ENCODE measurements around the gene FCF1. TPM values are rescaled to one million over a fixed set of nuclear protein-coding genes. Genes with fewer than 3 reads are reported as not detected.
A peak's percentile ranks its signal among the peaks of the same experiment; 100 is the strongest.

FCF1 gene
- 37.9 TPM for polyA plus RNA-seq (ENCODE audit: insufficient read length)

DNA sequence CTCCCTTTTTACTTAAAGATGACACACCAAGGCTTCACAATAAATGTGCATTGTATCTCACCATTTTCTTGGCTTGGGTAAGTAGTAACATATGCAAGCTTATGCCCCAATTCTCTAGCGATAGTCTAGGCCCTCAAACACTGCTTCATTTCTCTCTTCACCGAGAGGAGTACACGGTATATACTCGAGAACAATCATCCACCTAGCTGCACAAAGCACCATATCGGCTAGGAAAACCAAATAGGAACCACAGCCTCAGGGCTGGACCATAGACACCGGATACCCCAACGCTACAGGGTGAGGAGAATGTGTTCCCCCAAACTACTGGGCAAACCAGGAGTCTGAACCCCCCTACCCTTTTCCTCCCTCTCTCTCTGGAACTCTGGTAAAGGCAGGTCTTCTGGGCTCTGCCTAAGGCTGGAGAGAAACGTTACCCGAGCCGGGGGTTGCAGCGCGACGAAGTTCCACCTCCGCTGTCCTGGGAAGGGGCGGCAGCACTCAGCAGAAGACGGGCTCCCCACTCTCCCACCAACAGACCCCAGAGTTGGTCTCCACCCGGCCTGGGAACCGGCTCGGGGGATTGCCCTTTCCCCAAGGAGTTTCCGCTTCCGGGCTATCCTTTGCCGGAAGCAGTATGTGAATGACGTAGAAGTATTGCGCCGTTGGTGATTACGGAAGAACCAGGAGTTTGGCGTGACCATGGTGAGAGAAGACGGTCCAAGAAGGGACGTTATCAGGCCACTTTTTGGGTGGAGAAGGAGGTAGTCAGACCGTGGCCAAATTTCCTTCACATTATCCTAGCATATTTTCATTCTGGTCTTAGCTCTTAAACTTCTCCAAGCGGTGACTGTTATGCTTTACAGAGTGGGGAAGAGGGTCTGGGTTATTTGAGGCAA is at the start of gene FCF1, which contains the start of gene AREL1:
FCF1 (plus strand) TSS at position 646 of the 896 bp plus-strand sequence; CDS start at position 700, 54 bp downstream.
AREL1 (minus strand) TSS at position 582 of the 896 bp plus-strand sequence. CDS start 27,465 bp downstream, outside the sequence.
- DNase-seq, result peak; percentile 92

GRCh38 chr14:74663884-74664283 is 49.1 kb upstream of the FCF1 start:
- DNase-seq, result no peak

DNA sequence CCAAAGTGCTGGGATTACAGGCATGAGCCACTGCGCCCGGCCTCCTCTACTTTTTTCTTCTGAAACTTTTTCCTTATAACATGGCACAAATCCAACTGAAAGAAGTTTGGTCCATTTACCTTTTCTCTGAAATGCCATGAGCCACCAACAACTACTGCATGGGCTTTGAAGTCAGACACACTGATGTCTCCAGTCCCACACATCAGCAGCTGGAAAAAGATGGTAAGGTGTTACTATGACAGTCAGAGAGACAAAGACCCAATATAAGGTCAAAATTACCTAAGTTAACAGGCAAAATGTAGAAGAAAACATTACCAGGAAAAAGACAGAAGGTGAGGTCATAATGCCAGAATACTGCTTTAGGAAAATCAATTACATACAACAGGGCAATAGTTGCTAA is 48.2 kb upstream of the FCF1 start:
- DNase-seq, result no peak

DNA sequence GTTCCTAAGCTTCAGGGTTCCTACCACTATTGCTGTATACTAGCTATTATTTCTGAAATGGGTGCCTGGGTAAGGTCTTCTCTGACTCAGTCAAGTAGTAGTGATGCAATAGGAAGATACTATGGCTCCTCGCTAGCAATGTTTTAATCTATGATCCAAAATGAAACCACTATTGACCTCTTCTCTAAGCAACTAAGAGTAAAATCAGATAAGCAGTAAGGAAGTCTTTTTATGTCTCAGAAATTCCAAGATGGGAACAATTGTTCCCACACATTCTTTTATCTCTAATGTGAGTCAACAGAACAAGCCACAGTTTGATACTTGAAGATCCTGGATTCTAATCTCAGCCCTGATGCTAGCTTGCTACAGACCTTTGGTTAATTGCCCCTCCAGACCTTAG is 45.2 kb upstream of the FCF1 start:
- no peak for DNase-seq

GRCh38 chr14:74669256-74669655 is 43.7 kb upstream of the FCF1 start:
- DNase-seq, result no peak

- no peak for DNase-seq
Observed at GRCh38 chr14:74669846-74670245, 43.1 kb upstream of the FCF1 start.

GRCh38 chr14:74670726-74671411 is 42.1 kb upstream of the FCF1 start:
- DNase-seq, result no peak

DNA sequence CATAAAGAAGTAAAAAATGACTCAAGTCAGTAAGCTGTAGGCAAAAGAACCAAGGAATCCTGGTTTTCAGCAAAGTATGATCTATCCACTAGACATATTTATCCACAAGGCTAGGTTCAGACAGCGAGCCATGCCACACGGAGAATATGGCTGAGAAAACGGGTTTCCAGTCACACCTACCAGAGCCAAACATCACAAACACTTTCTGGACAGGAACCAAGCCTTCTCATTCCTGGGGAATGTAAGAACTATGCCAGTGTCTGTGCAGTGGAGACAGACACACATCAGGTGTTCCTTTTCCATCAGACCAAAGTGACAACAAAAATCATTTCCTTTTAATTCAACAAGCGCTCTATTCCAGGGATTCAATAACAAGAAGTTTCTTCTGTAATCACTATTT is 41.2 kb upstream of the FCF1 start:
- DNase-seq, result no peak

- DNase-seq, result no peak
Observed at GRCh38 chr14:74673768-74674167, 39.2 kb upstream of the FCF1 start.

DNA sequence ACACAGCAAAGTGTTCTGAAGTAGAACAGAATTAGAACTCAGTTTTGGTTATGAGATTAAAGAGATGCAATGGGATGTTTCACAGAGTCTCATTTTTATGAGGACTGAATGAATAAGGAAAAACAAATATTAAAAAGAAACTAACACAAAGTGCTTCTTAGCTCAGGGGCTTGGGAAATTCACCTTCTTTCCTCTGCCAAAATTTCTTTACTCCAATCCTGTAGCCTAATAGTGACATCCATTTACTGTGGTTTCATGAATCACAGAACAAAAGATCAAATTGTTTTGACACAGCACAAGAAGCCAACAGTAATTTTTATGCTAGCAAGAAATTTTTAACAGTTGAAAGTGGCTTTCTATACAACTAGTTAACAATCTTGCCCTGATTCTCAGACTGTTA is 37.7 kb upstream of the FCF1 start:
- no peak for DNase-seq

DNA sequence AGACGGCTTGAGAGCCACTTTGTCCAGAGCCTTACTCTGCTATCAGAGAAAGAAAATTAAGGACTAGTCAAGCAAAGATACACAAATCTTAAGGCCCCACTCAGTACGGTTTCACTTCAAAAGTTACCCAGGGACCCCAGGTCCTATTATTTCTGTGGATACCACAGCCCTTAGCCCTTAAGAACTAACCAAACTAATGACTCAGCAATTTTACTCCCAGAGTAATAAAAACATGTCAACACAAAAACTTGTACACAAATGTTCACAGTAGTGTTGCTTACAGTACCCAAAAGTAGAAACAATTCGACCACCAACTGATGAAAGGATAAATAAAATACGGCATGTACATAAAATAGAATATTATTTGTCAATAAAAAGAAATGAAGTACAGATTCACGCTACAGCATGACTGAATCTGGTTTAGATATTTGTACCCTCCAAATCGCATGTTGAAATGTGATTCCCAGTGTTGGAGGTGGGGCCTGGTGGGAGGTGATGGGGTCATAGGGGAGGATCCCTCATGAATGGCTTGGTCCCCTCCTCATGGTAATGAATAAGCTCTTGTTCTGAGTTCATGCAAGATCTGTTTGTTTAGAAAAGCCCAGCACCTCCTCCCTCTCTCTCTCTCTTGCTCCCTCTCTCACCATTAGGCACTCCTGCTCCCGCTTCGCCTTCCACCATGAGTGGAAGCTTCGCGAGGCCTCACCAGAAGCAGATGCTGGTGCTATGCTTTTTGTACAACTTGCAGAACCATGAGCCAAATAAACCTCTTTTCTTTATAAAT is 30.6 kb upstream of the FCF1 start:
- no peak for DNase-seq

- DNase-seq, result no peak
Observed at GRCh38 chr14:74683406-74683805, 29.5 kb upstream of the FCF1 start.

- DNase-seq, result no peak
Observed at GRCh38 chr14:74684434-74684833, 28.5 kb upstream of the FCF1 start.

- DNase-seq, result no peak
Observed at GRCh38 chr14:74685056-74685455, 27.9 kb upstream of the FCF1 start.

DNA sequence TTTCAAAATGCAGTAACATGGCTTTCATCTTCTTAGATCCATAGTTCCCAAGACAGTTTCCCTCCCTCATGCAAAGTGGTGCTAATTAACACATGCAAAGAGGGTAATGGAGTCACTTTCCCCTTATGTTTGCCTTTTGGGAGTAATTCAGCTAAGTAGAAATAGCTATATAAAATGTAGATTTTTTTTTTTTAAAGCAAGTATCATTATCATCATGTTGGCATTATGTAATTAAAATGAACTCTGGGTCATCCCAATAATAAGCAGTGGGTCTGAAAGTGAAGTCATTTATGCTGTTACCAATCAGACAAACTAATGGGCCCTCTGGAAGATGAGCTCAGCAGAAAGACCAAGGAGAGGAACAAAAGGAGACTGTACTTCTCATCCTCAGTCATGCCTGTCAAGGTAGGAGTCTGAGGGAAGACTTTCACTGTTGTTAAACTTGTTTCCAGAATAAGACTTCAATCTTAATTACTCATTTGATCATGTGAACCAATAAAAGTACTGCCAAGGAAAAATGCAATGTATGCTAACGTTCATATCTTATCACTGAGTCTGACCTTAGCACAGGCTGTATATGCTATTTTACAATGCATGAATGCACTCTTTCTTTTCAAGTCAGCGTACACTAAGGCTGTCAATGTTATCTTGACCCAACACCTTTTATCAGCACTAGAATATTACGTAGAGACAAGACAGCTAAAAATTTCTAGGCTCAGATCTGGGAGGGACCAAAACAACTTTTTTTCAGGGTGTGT is 26.8 kb upstream of the FCF1 start:
- no peak for DNase-seq

GRCh38 chr14:74691456-74691855 is 21.5 kb upstream of the FCF1 start:
- no peak for DNase-seq

DNA sequence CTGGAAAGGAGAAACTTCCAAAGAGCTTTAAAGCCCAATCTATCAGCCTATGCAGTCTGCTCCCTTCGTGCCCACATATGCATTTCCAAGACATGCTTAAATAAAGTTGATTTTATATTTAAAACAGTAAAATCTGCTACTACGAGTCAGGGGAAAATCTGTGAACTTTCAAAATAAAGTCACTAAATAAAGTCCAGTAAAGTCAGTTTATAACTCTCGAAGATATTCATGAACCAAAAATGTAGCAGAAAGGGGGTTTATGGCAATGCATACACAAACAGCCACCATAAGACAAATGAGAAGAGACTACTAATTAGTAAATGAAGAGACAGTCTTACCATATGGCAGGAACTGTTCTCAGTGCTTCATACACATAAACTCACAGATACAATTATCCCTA is 19.8 kb upstream of the FCF1 start:
- DNase-seq, result no peak

GRCh38 chr14:74695406-74695805 is 17.5 kb upstream of the FCF1 start:
- DNase-seq, result no peak

- DNase-seq, result no peak
Observed at GRCh38 chr14:74697011-74697410, 15.9 kb upstream of the FCF1 start.

DNA sequence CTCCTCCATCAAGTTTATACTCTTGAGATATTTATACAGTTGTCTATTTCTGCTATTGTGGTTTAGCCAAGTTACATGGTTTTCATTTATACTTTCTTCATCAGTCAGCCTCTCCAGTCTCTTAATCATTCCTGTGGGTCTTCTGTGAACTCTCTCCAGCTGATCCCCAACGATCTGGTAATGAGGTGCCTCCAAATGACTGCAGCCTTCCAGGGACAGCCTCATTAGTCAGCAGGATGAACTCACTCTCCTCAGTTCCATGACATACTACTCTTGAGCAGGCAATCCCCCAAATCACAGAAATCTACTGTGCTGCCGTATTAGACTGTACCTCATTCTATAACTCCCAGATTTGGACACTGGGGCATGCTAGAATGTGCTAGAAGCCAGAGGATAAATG is 15.4 kb upstream of the FCF1 start:
- no peak for DNase-seq

DNA sequence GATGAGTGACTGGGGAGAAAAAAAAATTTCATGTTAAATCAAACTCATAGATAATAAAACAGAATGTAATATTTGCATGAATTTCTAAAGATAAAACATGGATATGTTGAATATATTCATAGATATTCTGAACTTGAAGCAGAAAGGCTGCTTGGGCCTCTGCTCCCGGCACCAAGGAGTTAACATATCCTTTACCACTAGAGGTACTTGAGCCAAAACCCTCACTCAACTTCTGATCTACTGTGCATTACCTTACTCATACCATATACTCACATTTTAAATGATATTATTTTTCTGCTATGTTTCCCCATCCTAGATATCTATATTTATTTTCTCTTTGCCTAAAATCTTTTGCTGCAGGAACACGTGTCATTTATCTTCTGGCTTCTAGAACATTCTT is 15.0 kb upstream of the FCF1 start:
- no peak for DNase-seq

GRCh38 chr14:74698465-74698864 is 14.5 kb upstream of the FCF1 start:
- DNase-seq, result no peak

All from hindlimb muscle (tissue), 1 donor.